Liver (tissue), 9 donors: ENCODE results near the gene IL17RB. TPM values are rescaled to one million over a fixed set of nuclear protein-coding genes. Genes with fewer than 3 reads are reported as not detected.

Experiments
- DNase-seq: peaks from one replicate; pipeline ENCODE4 v3.0.0-alpha.2; 2017; ENCODE audit warnings: low spot score
- H3K27ac ChIP-seq, 2 donors: one replicate each; pipeline ENCODE4 v1.7.0; 2013; ENCODE audit warnings: inconsistent platforms in 2 of 2, low read length in 2 of 2, control low read depth in 1 of 2, low read depth in 1 of 2, mild to moderate bottlenecking in 1 of 2
- H3K27me3 ChIP-seq, 4 donors: one replicate each; pipeline versions ENCODE4 v1.6.1 to v1.7.0; 2013; ENCODE audit warnings: low read length in 3 of 4, inconsistent platforms in 1 of 4, mild to moderate bottlenecking in 1 of 4, moderate library complexity in 1 of 4; ENCODE audit not compliant: control insufficient read depth in 4 of 4, insufficient read depth in 4 of 4
- H3K36me3 ChIP-seq, 4 donors: one replicate each; pipeline versions ENCODE4 v1.6.1 to v1.7.0; 2013; ENCODE audit warnings: low read length in 3 of 4, mild to moderate bottlenecking in 3 of 4, low read depth in 1 of 4, moderate library complexity in 1 of 4; ENCODE audit not compliant: control insufficient read depth in 4 of 4, insufficient read depth in 3 of 4
- H3K4me1 ChIP-seq, 4 donors: one replicate each; pipeline versions ENCODE4 v1.6.1 to v1.7.0; 2013; ENCODE audit warnings: low read length in 3 of 4, mild to moderate bottlenecking in 3 of 4, moderate library complexity in 1 of 4; ENCODE audit not compliant: control insufficient read depth in 4 of 4, insufficient read depth in 4 of 4
- H3K4me3 ChIP-seq, 3 donors: one replicate each; pipeline versions ENCODE4 v1.6.1 to v1.7.0; 2013; ENCODE audit warnings: low read length in 3 of 3, control low read depth in 1 of 3, low read depth in 1 of 3, mild to moderate bottlenecking in 1 of 3
- H3K9ac ChIP-seq, 2 donors: one replicate each; pipeline ENCODE4 v1.7.0; 2013; ENCODE audit warnings: low read length in 2 of 2, mild to moderate bottlenecking in 2 of 2, moderate library complexity in 2 of 2, control low read depth in 1 of 2, low read depth in 1 of 2
- H3K9me3 ChIP-seq, 4 donors: one replicate each; pipeline versions ENCODE4 v1.6.1 to v1.7.0; 2013; ENCODE audit warnings: low read length in 3 of 4; ENCODE audit not compliant: control insufficient read depth in 4 of 4
- EGR1 ChIP-seq, 2 donors: IDR thresholded peaks; 2 replicates each; pipeline ENCODE4 v1.6.1; 2016 to 2018; ENCODE audit warnings: antibody characterized with exemption in 2 of 2, low read depth in 2 of 2
- FOXA1 ChIP-seq: IDR thresholded peaks from 2 replicates; pipeline ENCODE4 v1.6.1; 2016; ENCODE audit warnings: antibody characterized with exemption
- FOXA2 ChIP-seq: IDR thresholded peaks from 2 replicates; pipeline ENCODE4 v1.6.1; 2016; ENCODE audit warnings: antibody characterized with exemption
- GABPA ChIP-seq, 2 donors: IDR thresholded peaks in 1 of 2; conservative IDR thresholded peaks in 1 of 2; 2 replicates each; pipeline ENCODE4 v1.6.1; 2016; ENCODE audit warnings: antibody characterized with exemption in 2 of 2, mild to moderate bottlenecking in 1 of 2, moderate library complexity in 1 of 2
- HNF4A ChIP-seq, 2 donors: conservative IDR thresholded peaks; 2 replicates each; pipeline ENCODE4 v1.6.1; 2016; ENCODE audit warnings: antibody characterized with exemption in 2 of 2, mild to moderate bottlenecking in 2 of 2
- HNF4G ChIP-seq: IDR thresholded peaks from 2 replicates; pipeline ENCODE4 v1.6.1; 2016; ENCODE audit warnings: antibody characterized with exemption
- JUND ChIP-seq, 2 donors: IDR thresholded peaks; 2 replicates each; pipeline ENCODE4 v1.6.1; 2016; ENCODE audit warnings: antibody characterized with exemption in 2 of 2
- NR2F2 ChIP-seq: IDR thresholded peaks from 2 replicates; pipeline ENCODE4 v1.6.1; 2016; ENCODE audit warnings: antibody characterized with exemption
- RAD21 ChIP-seq, 2 donors: IDR thresholded peaks; 2 replicates each; pipeline ENCODE4 v1.6.1; 2016; ENCODE audit warnings: antibody characterized with exemption in 2 of 2, mild to moderate bottlenecking in 2 of 2
- RXRA ChIP-seq, 2 donors: IDR thresholded peaks; 2 replicates each; pipeline ENCODE4 v1.6.1; 2017 to 2018; ENCODE audit warnings: antibody characterized with exemption in 2 of 2, mild to moderate bottlenecking in 1 of 2
- SP1 ChIP-seq: IDR thresholded peaks from 2 replicates; pipeline ENCODE4 v1.6.1; 2018; ENCODE audit warnings: antibody characterized with exemption, mild to moderate bottlenecking
- TAF1 ChIP-seq: conservative IDR thresholded peaks from 2 replicates; pipeline ENCODE4 v1.6.1; 2016; ENCODE audit warnings: antibody characterized with exemption, mild to moderate bottlenecking
- YY1 ChIP-seq: IDR thresholded peaks from 2 replicates; pipeline ENCODE4 v1.6.1; 2016; ENCODE audit warnings: antibody characterized with exemption, mild to moderate bottlenecking
- WGBS: extraction: QIAGEN DNeasy Blood & Tissue Kit; methylation state at CpG from one replicate; pipeline ENCODE4 v1.1.7; 2013; 5-methylcytosine and 5-hydroxymethylcytosine counted together
- polyA plus RNA-seq, 2 donors: library from polyadenylated mRNA; stranded (reverse) in 1 of 2; unstranded in 1 of 2; fragments of 200-250 nt in 1 of 2; fragments of >200 nt in 1 of 2; fragmentation: Nextera tagmentation in 1 of 2; extraction: Ambion mirVana in 1 of 2; gene quantifications; one replicate each; pipeline versions ENCODE4 v1.2.1 to v1.2.3, GENCODE V29; 2013 to 2015
- total RNA-seq, 2 donors: library from RNA; depleted of rRNA; stranded (reverse); fragments of >200 nt; gene quantifications; one replicate each; pipeline ENCODE4 v1.2.3, GENCODE V29; 2014
- TF ChIP-seq, protein P1 (sequence below): IDR thresholded peaks from 2 replicates; pipeline ENCODE4 v1.6.1; 2016; ENCODE audit warnings: antibody characterized with exemption, mild to moderate bottlenecking
- TF ChIP-seq, protein P2 (sequence below): IDR thresholded peaks from 2 replicates; pipeline ENCODE4 v1.6.1; 2016; ENCODE audit warnings: antibody characterized with exemption
- TF ChIP-seq, protein P3 (sequence below): fragments of 150-350 bp; IDR thresholded peaks from 2 replicates; pipeline ENCODE4 v1.5.1; 2017; ENCODE audit warnings: improper control_type of control experiment, low read depth, low read length; ENCODE audit not compliant: missing input control
- TF ChIP-seq, protein P4 (sequence below): IDR thresholded peaks from 2 replicates; pipeline ENCODE4 v1.6.1; 2016; ENCODE audit warnings: antibody characterized with exemption
- TF ChIP-seq, protein P5 (sequence below): IDR thresholded peaks from 2 replicates; pipeline ENCODE4 v1.6.1; 2016; ENCODE audit warnings: antibody characterized with exemption
- donor health status: healthy.
- donor health status: healthy.
- donor health status: healthy.
- donor health status: healthy.
- donor health status: healthy.

The IL17RB gene
- total and polyA plus RNA-seq, 4 donors = 11.8 to 21.6 (median 15.8) TPM

DNA sequence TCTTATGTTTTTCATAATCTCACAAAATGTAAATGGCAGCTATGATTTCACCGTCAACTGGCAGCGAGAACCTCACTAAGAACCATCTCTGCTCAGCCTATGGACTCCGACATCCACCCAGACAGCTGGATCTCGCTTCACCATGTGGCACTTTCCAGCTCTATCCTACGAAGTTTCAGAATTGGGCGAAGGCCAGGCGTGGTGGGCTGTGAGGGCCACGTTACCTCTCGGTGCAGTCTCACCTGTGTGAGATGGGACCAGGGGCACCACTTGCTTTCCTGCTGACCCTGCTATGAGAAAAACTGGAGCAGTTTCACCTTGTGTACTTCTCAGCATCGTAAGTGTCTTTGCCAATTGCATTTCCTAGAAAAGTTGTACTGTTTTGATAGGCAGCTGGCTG lies 32.5 kb upstream of the IL17RB start:
- TF ChIP-seq FOXA2 (no peak), TAF1 (no peak), RXRA (IDR thresholded peaks at IDR 0.05) (no peak), HNF4A (conservative IDR thresholded peaks at IDR 0.05) (no peak), NR2F2 (no peak), SP1 (no peak), HNF4G (no peak), GABPA (IDR thresholded peaks at IDR 0.05 in 1 of 2, conservative IDR thresholded peaks at IDR 0.05 in 1 of 2) (no peak), EGR1 (IDR thresholded peaks at IDR 0.05; ENCODE audit: low read depth in 2 of 2) (no peak), RAD21 (IDR thresholded peaks at IDR 0.05) (no peak), JUND (IDR thresholded peaks at IDR 0.05) (no peak), YY1 (no peak), FOXA1 (no peak)
- TF ChIP-seq, protein P1, sequence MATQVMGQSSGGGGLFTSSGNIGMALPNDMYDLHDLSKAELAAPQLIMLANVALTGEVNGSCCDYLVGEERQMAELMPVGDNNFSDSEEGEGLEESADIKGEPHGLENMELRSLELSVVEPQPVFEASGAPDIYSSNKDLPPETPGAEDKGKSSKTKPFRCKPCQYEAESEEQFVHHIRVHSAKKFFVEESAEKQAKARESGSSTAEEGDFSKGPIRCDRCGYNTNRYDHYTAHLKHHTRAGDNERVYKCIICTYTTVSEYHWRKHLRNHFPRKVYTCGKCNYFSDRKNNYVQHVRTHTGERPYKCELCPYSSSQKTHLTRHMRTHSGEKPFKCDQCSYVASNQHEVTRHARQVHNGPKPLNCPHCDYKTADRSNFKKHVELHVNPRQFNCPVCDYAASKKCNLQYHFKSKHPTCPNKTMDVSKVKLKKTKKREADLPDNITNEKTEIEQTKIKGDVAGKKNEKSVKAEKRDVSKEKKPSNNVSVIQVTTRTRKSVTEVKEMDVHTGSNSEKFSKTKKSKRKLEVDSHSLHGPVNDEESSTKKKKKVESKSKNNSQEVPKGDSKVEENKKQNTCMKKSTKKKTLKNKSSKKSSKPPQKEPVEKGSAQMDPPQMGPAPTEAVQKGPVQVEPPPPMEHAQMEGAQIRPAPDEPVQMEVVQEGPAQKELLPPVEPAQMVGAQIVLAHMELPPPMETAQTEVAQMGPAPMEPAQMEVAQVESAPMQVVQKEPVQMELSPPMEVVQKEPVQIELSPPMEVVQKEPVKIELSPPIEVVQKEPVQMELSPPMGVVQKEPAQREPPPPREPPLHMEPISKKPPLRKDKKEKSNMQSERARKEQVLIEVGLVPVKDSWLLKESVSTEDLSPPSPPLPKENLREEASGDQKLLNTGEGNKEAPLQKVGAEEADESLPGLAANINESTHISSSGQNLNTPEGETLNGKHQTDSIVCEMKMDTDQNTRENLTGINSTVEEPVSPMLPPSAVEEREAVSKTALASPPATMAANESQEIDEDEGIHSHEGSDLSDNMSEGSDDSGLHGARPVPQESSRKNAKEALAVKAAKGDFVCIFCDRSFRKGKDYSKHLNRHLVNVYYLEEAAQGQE = no peak
- TF ChIP-seq, protein P2, sequence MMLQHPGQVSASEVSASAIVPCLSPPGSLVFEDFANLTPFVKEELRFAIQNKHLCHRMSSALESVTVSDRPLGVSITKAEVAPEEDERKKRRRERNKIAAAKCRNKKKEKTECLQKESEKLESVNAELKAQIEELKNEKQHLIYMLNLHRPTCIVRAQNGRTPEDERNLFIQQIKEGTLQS = no peak
- TF ChIP-seq, protein P3, sequence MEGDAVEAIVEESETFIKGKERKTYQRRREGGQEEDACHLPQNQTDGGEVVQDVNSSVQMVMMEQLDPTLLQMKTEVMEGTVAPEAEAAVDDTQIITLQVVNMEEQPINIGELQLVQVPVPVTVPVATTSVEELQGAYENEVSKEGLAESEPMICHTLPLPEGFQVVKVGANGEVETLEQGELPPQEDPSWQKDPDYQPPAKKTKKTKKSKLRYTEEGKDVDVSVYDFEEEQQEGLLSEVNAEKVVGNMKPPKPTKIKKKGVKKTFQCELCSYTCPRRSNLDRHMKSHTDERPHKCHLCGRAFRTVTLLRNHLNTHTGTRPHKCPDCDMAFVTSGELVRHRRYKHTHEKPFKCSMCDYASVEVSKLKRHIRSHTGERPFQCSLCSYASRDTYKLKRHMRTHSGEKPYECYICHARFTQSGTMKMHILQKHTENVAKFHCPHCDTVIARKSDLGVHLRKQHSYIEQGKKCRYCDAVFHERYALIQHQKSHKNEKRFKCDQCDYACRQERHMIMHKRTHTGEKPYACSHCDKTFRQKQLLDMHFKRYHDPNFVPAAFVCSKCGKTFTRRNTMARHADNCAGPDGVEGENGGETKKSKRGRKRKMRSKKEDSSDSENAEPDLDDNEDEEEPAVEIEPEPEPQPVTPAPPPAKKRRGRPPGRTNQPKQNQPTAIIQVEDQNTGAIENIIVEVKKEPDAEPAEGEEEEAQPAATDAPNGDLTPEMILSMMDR = no peak
- TF ChIP-seq, protein P4, sequence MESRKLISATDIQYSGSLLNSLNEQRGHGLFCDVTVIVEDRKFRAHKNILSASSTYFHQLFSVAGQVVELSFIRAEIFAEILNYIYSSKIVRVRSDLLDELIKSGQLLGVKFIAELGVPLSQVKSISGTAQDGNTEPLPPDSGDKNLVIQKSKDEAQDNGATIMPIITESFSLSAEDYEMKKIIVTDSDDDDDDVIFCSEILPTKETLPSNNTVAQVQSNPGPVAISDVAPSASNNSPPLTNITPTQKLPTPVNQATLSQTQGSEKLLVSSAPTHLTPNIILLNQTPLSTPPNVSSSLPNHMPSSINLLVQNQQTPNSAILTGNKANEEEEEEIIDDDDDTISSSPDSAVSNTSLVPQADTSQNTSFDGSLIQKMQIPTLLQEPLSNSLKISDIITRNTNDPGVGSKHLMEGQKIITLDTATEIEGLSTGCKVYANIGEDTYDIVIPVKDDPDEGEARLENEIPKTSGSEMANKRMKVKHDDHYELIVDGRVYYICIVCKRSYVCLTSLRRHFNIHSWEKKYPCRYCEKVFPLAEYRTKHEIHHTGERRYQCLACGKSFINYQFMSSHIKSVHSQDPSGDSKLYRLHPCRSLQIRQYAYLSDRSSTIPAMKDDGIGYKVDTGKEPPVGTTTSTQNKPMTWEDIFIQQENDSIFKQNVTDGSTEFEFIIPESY = no peak
- TF ChIP-seq, protein P5, sequence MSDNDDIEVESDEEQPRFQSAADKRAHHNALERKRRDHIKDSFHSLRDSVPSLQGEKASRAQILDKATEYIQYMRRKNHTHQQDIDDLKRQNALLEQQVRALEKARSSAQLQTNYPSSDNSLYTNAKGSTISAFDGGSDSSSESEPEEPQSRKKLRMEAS = no peak
- Histone ChIP-seq H3K4me3 (no peak overlapping the region), H3K9me3 (no peaks in the 10 kb centered on the region), H3K27me3 (no peaks in the 10 kb centered on the region), H3K27ac (no peak overlapping the region), H3K9ac (no peak overlapping the region), H3K36me3 (peaks cover 10 to 35% (median 23%) of the 10 kb centered on the region in 4 donors), H3K4me1 (peaks cover 0 to 3% (median 0%) of the 10 kb centered on the region in 4 donors)
- DNase-seq = no peak
- WGBS = 90% methylated on average over 10 of the region's 10 CpGs
